ENCODE results near the gene SLC47A2.

DNA sequence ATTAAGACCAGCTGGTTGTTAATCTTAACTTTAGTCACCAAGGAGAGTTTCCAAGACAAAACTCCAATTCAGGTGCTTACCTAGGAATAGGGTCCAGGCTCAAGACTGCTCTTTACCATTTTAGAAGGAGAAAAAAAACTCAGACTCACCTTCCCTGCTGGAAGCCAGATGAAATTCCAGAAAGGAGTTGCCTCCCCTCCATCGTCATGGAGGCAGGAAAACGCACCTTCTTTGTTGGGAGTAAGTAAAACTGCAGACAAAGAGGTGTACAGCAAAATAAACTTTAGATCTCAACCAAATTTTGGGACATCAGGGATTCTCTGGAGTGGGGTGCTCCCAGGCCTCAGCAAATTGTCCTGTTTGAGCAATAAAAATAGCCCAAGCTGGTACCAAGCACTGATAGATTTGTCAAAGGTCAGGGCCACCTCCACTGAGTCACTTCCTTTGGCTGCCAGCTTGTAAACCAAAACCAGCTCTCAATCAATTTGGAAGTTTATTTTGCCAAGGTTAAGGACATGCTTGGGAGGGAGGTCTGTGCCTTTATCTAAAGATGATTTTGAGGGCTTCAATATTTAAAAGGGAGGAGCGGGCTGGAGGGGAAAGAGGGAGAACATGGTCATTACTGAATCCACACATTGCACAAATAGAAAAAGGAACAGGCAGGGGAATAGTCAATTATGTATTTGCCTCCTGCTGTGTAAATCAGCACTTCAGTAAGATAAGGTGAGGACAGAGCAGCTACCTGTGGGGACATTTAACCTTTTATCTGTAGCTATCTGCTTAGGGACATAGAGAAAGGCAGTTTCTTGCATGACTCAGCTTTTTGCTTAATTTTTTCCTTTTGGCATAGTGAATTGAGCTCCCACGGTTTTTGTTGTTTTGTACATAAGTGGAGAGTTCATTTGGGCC is 69.3 kb downstream of the SLC47A2 start:
- TF ChIP-seq, protein P1, sequence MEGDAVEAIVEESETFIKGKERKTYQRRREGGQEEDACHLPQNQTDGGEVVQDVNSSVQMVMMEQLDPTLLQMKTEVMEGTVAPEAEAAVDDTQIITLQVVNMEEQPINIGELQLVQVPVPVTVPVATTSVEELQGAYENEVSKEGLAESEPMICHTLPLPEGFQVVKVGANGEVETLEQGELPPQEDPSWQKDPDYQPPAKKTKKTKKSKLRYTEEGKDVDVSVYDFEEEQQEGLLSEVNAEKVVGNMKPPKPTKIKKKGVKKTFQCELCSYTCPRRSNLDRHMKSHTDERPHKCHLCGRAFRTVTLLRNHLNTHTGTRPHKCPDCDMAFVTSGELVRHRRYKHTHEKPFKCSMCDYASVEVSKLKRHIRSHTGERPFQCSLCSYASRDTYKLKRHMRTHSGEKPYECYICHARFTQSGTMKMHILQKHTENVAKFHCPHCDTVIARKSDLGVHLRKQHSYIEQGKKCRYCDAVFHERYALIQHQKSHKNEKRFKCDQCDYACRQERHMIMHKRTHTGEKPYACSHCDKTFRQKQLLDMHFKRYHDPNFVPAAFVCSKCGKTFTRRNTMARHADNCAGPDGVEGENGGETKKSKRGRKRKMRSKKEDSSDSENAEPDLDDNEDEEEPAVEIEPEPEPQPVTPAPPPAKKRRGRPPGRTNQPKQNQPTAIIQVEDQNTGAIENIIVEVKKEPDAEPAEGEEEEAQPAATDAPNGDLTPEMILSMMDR (conservative IDR thresholded peaks at IDR 0.05; ENCODE audit: low read length): no peak
- no peak for TF ChIP-seq EZH2phosphoT487 (IDR thresholded peaks at IDR 0.05; ENCODE audit: borderline replicate concordance)

All from Loucy (cell line).